Vagina (tissue), 2 donors: ENCODE measurements around the gene CUL7.

ENCODE experiments used
- POLR2A ChIP-seq, 2 donors: fragments of 450-650 bp; IDR thresholded peaks; one replicate each; pipeline ENCODE4 v1.6.1; 2017; ENCODE audit warnings: antibody characterized with exemption in 2 of 2, mild to moderate bottlenecking in 2 of 2, moderate library complexity in 2 of 2
- POLR2AphosphoS5 ChIP-seq, 2 donors: sonication (generic); formaldehyde crosslinking; IDR thresholded peaks; one replicate each; pipeline ENCODE4 v1.9.0; 2017; ENCODE audit warnings: antibody characterized with exemption in 2 of 2, mild to moderate bottlenecking in 2 of 2, low read depth in 1 of 2; ENCODE audit not compliant: insufficient read depth in 1 of 2
- TF ChIP-seq, protein P1 (sequence below), 3 experiments: fragments of 450-650 bp in 2 of 3; fragments of 200-600 bp in 1 of 3; sonication (generic) in 1 of 3; IDR thresholded peaks; one replicate each; pipeline ENCODE4 v1.5.1; 2017 to 2019; ENCODE audit warnings: antibody characterized with exemption in 3 of 3, mild to moderate bottlenecking in 2 of 3, moderate library complexity in 2 of 3

DNA sequence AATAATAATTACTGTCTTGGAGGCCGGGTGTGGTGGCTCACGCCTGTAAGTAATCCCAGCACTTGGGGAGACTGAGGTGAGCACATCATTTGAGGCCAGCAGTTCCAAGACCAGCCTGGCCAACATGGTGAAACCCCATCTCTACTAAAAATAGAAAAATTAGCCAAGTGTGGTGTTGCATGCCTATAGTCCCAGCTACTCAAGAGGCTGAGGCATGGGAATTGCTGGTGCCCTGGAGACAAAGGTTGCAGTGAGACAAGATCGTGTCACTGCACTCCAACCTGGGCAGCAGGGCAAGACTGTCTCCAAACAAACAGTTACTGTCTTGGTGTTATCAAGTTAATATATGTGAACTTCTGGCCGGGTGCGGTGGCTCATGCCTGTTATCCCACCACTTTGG is 27.3 kb downstream of the CUL7 start:
- TF ChIP-seq, protein P1, sequence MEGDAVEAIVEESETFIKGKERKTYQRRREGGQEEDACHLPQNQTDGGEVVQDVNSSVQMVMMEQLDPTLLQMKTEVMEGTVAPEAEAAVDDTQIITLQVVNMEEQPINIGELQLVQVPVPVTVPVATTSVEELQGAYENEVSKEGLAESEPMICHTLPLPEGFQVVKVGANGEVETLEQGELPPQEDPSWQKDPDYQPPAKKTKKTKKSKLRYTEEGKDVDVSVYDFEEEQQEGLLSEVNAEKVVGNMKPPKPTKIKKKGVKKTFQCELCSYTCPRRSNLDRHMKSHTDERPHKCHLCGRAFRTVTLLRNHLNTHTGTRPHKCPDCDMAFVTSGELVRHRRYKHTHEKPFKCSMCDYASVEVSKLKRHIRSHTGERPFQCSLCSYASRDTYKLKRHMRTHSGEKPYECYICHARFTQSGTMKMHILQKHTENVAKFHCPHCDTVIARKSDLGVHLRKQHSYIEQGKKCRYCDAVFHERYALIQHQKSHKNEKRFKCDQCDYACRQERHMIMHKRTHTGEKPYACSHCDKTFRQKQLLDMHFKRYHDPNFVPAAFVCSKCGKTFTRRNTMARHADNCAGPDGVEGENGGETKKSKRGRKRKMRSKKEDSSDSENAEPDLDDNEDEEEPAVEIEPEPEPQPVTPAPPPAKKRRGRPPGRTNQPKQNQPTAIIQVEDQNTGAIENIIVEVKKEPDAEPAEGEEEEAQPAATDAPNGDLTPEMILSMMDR (IDR thresholded peaks at IDR 0.05): no peak
- TF ChIP-seq POLR2A (IDR thresholded peaks at IDR 0.05) (no peak), POLR2AphosphoS5 (IDR thresholded peaks at IDR 0.05; ENCODE audit: insufficient read depth in 1 of 2, low read depth in 1 of 2) (no peak)
